Peyer's patch (tissue), 4 donors: ENCODE data around the gene S100A6.

ENCODE experiments used
- POLR2A ChIP-seq, 2 donors: fragments of 450-650 bp; IDR thresholded peaks; one replicate each; pipeline ENCODE4 v1.5.1; 2017; ENCODE audit warnings: antibody characterized with exemption in 2 of 2, mild to moderate bottlenecking in 2 of 2, moderate library complexity in 2 of 2
- TF ChIP-seq, protein P1 (sequence below), 6 experiments: fragments of 450-650 bp in 4 of 6; fragments of 200-600 bp in 2 of 6; sonication (generic) in 1 of 6; IDR thresholded peaks; one replicate each; pipeline ENCODE4 v1.5.1; 2017 to 2019; ENCODE audit warnings: antibody characterized with exemption in 6 of 6, mild to moderate bottlenecking in 3 of 6, moderate library complexity in 1 of 6

DNA sequence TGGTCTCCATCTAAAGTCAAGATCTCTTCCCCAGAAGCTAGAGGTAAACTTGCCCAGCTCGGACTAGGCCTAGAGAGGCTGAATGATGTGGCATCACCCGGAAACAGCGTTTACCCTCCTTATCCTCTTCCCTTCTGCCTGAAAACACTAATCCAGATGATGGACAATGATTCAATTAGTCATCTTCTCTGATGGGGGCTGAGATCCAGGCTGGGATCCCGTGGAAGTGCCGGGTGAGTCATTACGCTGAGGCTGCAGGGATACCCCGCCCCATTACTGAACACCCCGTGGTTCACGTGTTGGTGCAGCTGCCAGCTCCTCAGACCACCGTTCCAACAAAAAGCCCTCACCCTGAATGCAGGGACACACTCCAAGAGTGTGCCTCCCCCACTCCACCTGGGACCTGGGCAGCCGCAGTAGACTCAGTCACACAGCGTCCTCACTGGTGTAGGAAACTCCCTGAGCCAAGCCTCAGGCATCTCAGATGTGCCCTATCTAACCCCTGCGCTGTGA, 2.0 kb downstream of the S100A6 start:
- TF ChIP-seq, protein P1, sequence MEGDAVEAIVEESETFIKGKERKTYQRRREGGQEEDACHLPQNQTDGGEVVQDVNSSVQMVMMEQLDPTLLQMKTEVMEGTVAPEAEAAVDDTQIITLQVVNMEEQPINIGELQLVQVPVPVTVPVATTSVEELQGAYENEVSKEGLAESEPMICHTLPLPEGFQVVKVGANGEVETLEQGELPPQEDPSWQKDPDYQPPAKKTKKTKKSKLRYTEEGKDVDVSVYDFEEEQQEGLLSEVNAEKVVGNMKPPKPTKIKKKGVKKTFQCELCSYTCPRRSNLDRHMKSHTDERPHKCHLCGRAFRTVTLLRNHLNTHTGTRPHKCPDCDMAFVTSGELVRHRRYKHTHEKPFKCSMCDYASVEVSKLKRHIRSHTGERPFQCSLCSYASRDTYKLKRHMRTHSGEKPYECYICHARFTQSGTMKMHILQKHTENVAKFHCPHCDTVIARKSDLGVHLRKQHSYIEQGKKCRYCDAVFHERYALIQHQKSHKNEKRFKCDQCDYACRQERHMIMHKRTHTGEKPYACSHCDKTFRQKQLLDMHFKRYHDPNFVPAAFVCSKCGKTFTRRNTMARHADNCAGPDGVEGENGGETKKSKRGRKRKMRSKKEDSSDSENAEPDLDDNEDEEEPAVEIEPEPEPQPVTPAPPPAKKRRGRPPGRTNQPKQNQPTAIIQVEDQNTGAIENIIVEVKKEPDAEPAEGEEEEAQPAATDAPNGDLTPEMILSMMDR (IDR thresholded peaks at IDR 0.05), result no peak
- peak in 1 of 2 donors; percentile 4 for TF ChIP-seq POLR2A (IDR thresholded peaks at IDR 0.05)
